ENCODE results near the gene GSTM2. TPM values are rescaled to one million over a fixed set of nuclear protein-coding genes. Genes with fewer than 3 reads are reported as not detected.
"Not testable (repeated sequence)": the region's sequence is repeated elsewhere in the genome, so short reads cannot be mapped to it uniquely, and the experiment has no call there.

Gene GSTM2
- total RNA-seq, 2 experiments from 2014 or later: 18.2 to 19.3 TPM

- DNase-seq; H3K27me3 Mint-ChIP-seq (ENCODE audit: low read depth); CTCF ChIA-PET; H3K9me3 Mint-ChIP-seq (ENCODE audit: insufficient read depth); H3K27ac Mint-ChIP-seq; POLR2A ChIA-PET; ATAC-seq; H3K4me3 Mint-ChIP-seq; H3K36me3 Mint-ChIP-seq (ENCODE audit: low read depth): not testable (repeated sequence)
- peaks cover 10% of the 10 kb centered on the region for H3K4me1 Mint-ChIP-seq (ENCODE audit: low read depth)
Measured at GRCh38 chr1:109685890-109686289, 18.0 kb downstream of the GSTM2 start.

- Mint-ChIP-seq H3K4me1 (ENCODE audit: low read depth) (peaks cover 10% of the 10 kb centered on the region), H3K27ac (peak overlapping the region; percentile 92), H3K4me3 (peak overlapping the region; percentile 85)
- not testable (repeated sequence) for H3K36me3 Mint-ChIP-seq (ENCODE audit: low read depth); H3K9me3 Mint-ChIP-seq (ENCODE audit: insufficient read depth); DNase-seq; H3K27me3 Mint-ChIP-seq (ENCODE audit: low read depth)
- POLR2A ChIA-PET: interaction anchor here (1.2 to 1.4 kb wide), 3 partner anchors 19 to 138 kb away, joined by 3 to 5 read pairs (median 3); partner anchors contain the start of genes GNAI3 and GSTM2
- CTCF ChIA-PET: interaction anchor here (1.0 to 3.0 kb wide), 10 partner anchors 31 to 297 kb away, joined by 3 to 35 read pairs (median 6); partner anchors contain the start of genes AHCYL1, GNAI3 and GSTM4
- peak; percentile 18 for ATAC-seq
Measured at GRCh38 chr1:109687109-109687508, 19.3 kb downstream of the GSTM2 start.

- Mint-ChIP-seq H3K9me3 (ENCODE audit: insufficient read depth) (no peaks in the 10 kb centered on the region), H3K36me3 (ENCODE audit: low read depth) (peaks cover 4% of the 10 kb centered on the region), H3K27me3 (ENCODE audit: low read depth) (no peaks in the 10 kb centered on the region), H3K27ac (peak within 1 kb of the TSS; percentile 92), H3K4me3 (peak within 1 kb of the TSS; percentile 85), H3K4me1 (ENCODE audit: low read depth) (peaks cover 10% of the 10 kb centered on the region)
- ATAC-seq (peak; percentile 100), DNase-seq (peak; percentile 85)
- POLR2A ChIA-PET: interaction anchor here (0.6 to 1.4 kb wide), 5 partner anchors 20 to 298 kb away, joined by 3 to 5 read pairs (median 3); partner anchors contain the start of genes GNAI3, GSTM2 and GSTM4
- CTCF ChIA-PET: interaction anchor here (1.0 to 3.0 kb wide), 10 partner anchors 32 to 297 kb away, joined by 3 to 35 read pairs (median 6); partner anchors contain the start of genes AHCYL1, GNAI3 and GSTM4
Measured at GRCh38 chr1:109687641-109688499, 20.0 kb downstream of the GSTM2 start, which contains the start of gene GSTM1. GSTM1 (plus strand) TSS chr1:109687817; CDS start chr1:109687874, 57 bp downstream.

- POLR2A ChIA-PET: no interaction called here
- no peaks in the 10 kb centered on the region for H3K9me3 Mint-ChIP-seq (ENCODE audit: insufficient read depth)
- DNase-seq: no peak
- H3K4me1 Mint-ChIP-seq (ENCODE audit: low read depth): peaks cover 10% of the 10 kb centered on the region
- CTCF ChIA-PET: interaction anchor here (3.0 kb wide), 1 partner anchor 50 kb away, joined by 35 read pairs; no protein-coding TSS in a partner anchor
- no peak overlapping the region for H3K27ac Mint-ChIP-seq
- H3K36me3 Mint-ChIP-seq (ENCODE audit: low read depth): peaks cover 4% of the 10 kb centered on the region
- H3K27me3 Mint-ChIP-seq (ENCODE audit: low read depth): no peaks in the 10 kb centered on the region
- no peak overlapping the region for H3K4me3 Mint-ChIP-seq
- ATAC-seq: no peak
Measured at GRCh38 chr1:109689844-109690405, 22.1 kb downstream of the GSTM2 start.

- H3K27me3 Mint-ChIP-seq (ENCODE audit: low read depth): no peaks in the 10 kb centered on the region
- CTCF ChIA-PET: no interaction called here
- no peaks in the 10 kb centered on the region for H3K9me3 Mint-ChIP-seq (ENCODE audit: insufficient read depth)
- ATAC-seq (no peak), DNase-seq (no peak)
- H3K36me3 Mint-ChIP-seq (ENCODE audit: low read depth): peaks cover 4% of the 10 kb centered on the region
- peaks cover 10% of the 10 kb centered on the region for H3K4me1 Mint-ChIP-seq (ENCODE audit: low read depth)
- POLR2A ChIA-PET: no interaction called here
- no peak overlapping the region for H3K4me3 Mint-ChIP-seq
- H3K27ac Mint-ChIP-seq: no peak overlapping the region
Measured at GRCh38 chr1:109691759-109692158, 23.9 kb downstream of the GSTM2 start.

- ATAC-seq; H3K4me3 Mint-ChIP-seq; H3K27me3 Mint-ChIP-seq (ENCODE audit: low read depth); H3K36me3 Mint-ChIP-seq (ENCODE audit: low read depth); POLR2A ChIA-PET; H3K27ac Mint-ChIP-seq; H3K9me3 Mint-ChIP-seq (ENCODE audit: insufficient read depth); H3K4me1 Mint-ChIP-seq (ENCODE audit: low read depth); CTCF ChIA-PET; DNase-seq: not testable (repeated sequence)
Measured at GRCh38 chr1:109694400-109694799, 26.5 kb downstream of the GSTM2 start.

GRCh38 chr1:109695138-109695537 lies 27.3 kb downstream of the GSTM2 start:
- H3K4me3 Mint-ChIP-seq; ATAC-seq; H3K27me3 Mint-ChIP-seq (ENCODE audit: low read depth); CTCF ChIA-PET; H3K36me3 Mint-ChIP-seq (ENCODE audit: low read depth); H3K27ac Mint-ChIP-seq; POLR2A ChIA-PET; DNase-seq; H3K4me1 Mint-ChIP-seq (ENCODE audit: low read depth); H3K9me3 Mint-ChIP-seq (ENCODE audit: insufficient read depth): not testable (repeated sequence)

- Mint-ChIP-seq H3K9me3 (ENCODE audit: insufficient read depth) (no peaks in the 10 kb centered on the region), H3K4me3 (no peak overlapping the region), H3K4me1 (ENCODE audit: low read depth) (no peaks in the 10 kb centered on the region), H3K36me3 (ENCODE audit: low read depth) (no peaks in the 10 kb centered on the region), H3K27ac (no peak overlapping the region), H3K27me3 (ENCODE audit: low read depth) (no peaks in the 10 kb centered on the region)
- DNase-seq (no peak), ATAC-seq (no peak)
- ChIA-PET POLR2A (no interaction called here), CTCF (no interaction called here)
Measured at GRCh38 chr1:109697066-109697465, 29.2 kb downstream of the GSTM2 start.

- H3K4me1 Mint-ChIP-seq (ENCODE audit: low read depth); POLR2A ChIA-PET; H3K4me3 Mint-ChIP-seq; H3K27ac Mint-ChIP-seq; H3K27me3 Mint-ChIP-seq (ENCODE audit: low read depth); H3K36me3 Mint-ChIP-seq (ENCODE audit: low read depth); ATAC-seq; CTCF ChIA-PET; DNase-seq; H3K9me3 Mint-ChIP-seq (ENCODE audit: insufficient read depth): not testable (repeated sequence)
Measured at GRCh38 chr1:109697861-109698260, 30.0 kb downstream of the GSTM2 start.

GRCh38 chr1:109702940-109703339 lies 35.1 kb downstream of the GSTM2 start:
- H3K9me3 Mint-ChIP-seq (ENCODE audit: insufficient read depth); POLR2A ChIA-PET; DNase-seq; H3K27ac Mint-ChIP-seq; ATAC-seq; H3K27me3 Mint-ChIP-seq (ENCODE audit: low read depth); H3K4me1 Mint-ChIP-seq (ENCODE audit: low read depth); H3K36me3 Mint-ChIP-seq (ENCODE audit: low read depth); H3K4me3 Mint-ChIP-seq; CTCF ChIA-PET: not testable (repeated sequence)

- peaks cover 10% of the 10 kb centered on the region for H3K9me3 Mint-ChIP-seq (ENCODE audit: insufficient read depth)
Measured at GRCh38 chr1:109704173-109704572, 36.3 kb downstream of the GSTM2 start.

GRCh38 chr1:109705411-109705810 lies 37.6 kb downstream of the GSTM2 start:
- Mint-ChIP-seq H3K4me1 (ENCODE audit: low read depth) (no peaks in the 10 kb centered on the region), H3K9me3 (ENCODE audit: insufficient read depth) (peaks cover 10% of the 10 kb centered on the region), H3K27me3 (ENCODE audit: low read depth) (no peaks in the 10 kb centered on the region), H3K27ac (no peak overlapping the region), H3K36me3 (ENCODE audit: low read depth) (peaks cover 4% of the 10 kb centered on the region), H3K4me3 (no peak overlapping the region)
- ChIA-PET POLR2A (no interaction called here), CTCF (interaction anchor here (0.8 to 1.5 kb wide), 3 partner anchors 64 to 278 kb away, joined by 3 to 4 read pairs (median 3); no protein-coding TSS in a partner anchor)
- ATAC-seq (no peak), DNase-seq (no peak)

More at GRCh38 chr1:109704173-109704572, 36.3 kb downstream of the GSTM2 start:
- ATAC-seq (no peak), DNase-seq (no peak)
- no peak overlapping the region for H3K4me3 Mint-ChIP-seq
- POLR2A ChIA-PET: no interaction called here
- H3K4me1 Mint-ChIP-seq (ENCODE audit: low read depth): no peaks in the 10 kb centered on the region
- H3K36me3 Mint-ChIP-seq (ENCODE audit: low read depth): peaks cover under 1% of the 10 kb centered on the region
- CTCF ChIA-PET: interaction anchor here (0.6 kb wide), 1 partner anchor 157 kb away, joined by 3 read pairs; no protein-coding TSS in a partner anchor
- H3K27me3 Mint-ChIP-seq (ENCODE audit: low read depth): no peaks in the 10 kb centered on the region
- H3K27ac Mint-ChIP-seq: no peak overlapping the region
